Stomach (tissue), 9 donors: ENCODE data around the gene FGD6. TPM values are rescaled to one million over a fixed set of nuclear protein-coding genes. Genes with fewer than 3 reads are reported as not detected.

Source experiments
- DNase-seq, 2 donors: peaks; one replicate each; pipeline versions ENCODE4 v3.0.0 to v3.0.0-alpha.2; 2013 to 2019
- H3K27ac ChIP-seq, 5 donors: fragments of 200-600 bp in 4 of 5; sonication (generic) in 4 of 5; one replicate each; pipeline ENCODE4 v1.5.1; 2013 to 2019; ENCODE audit warnings: mild to moderate bottlenecking in 1 of 5, moderate library complexity in 1 of 5
- H3K27me3 ChIP-seq, 3 donors: fragments of 200-600 bp; sonication (generic); one replicate each; pipeline ENCODE4 v1.5.1; 2017 to 2019; ENCODE audit warnings: mixed run types in 1 of 3
- H3K36me3 ChIP-seq, 4 donors: fragments of 200-600 bp; sonication (generic); 1 replicate in 3 of 4; 2 replicates in 1 of 4; pipeline ENCODE4 v1.5.1; 2016 to 2019
- H3K4me1 ChIP-seq, 4 donors: fragments of 200-600 bp; sonication (generic); one replicate each; pipeline ENCODE4 v1.5.1; 2016 to 2019
- H3K4me3 ChIP-seq, 4 donors: fragments of 200-600 bp; sonication (generic) in 3 of 4; one replicate each; pipeline ENCODE4 v1.5.1; 2016 to 2019; ENCODE audit warnings: mild to moderate bottlenecking in 1 of 4
- H3K9me3 ChIP-seq, 4 donors: fragments of 200-600 bp; sonication (generic); one replicate each; pipeline ENCODE4 v1.5.1; 2016 to 2019
- CTCF ChIP-seq, 7 experiments: fragments of 450-650 bp in 4 of 7; fragments of 200-600 bp in 3 of 7; sonication (generic) in 3 of 7; IDR thresholded peaks; one replicate each; pipeline ENCODE4 v1.5.1; 2016 to 2019; ENCODE audit warnings: antibody characterized with exemption in 7 of 7, control low read depth in 2 of 7, mild to moderate bottlenecking in 1 of 7
- EP300 ChIP-seq: sonication (generic); formaldehyde crosslinking; IDR thresholded peaks from one replicate; pipeline ENCODE4 v1.6.1; 2017; ENCODE audit warnings: antibody characterized with exemption
- POLR2A ChIP-seq, 4 donors: fragments of 450-650 bp; IDR thresholded peaks; one replicate each; pipeline ENCODE4 v1.6.1; 2016; ENCODE audit warnings: antibody characterized with exemption in 4 of 4, control low read depth in 2 of 4, mild to moderate bottlenecking in 1 of 4, moderate library complexity in 1 of 4
- POLR2AphosphoS5 ChIP-seq, 3 donors: sonication (generic); formaldehyde crosslinking; IDR thresholded peaks; one replicate each; pipeline ENCODE4 v1.6.1; 2016; ENCODE audit warnings: antibody characterized with exemption in 3 of 3
- WGBS, 5 donors: extraction: QIAGEN DNeasy Blood & Tissue Kit in 3 of 5; methylation state at CpG; one replicate each; pipeline versions ENCODE4 v1.1.5 to v1.1.7; 2013 to 2018; 5-methylcytosine and 5-hydroxymethylcytosine counted together
- intact Hi-C: fragments of 100-400 bp; cut with DNase I; formaldehyde crosslinking; loops from one replicate; pipeline ENCODE4 v1.15.1; 2023; ENCODE audit warnings: low total_unique reads
- polyA plus RNA-seq, 3 donors: library from polyadenylated mRNA; stranded (reverse); fragments of 200-250 nt; gene quantifications; one replicate each; pipeline ENCODE4 v1.2.3, GENCODE V29; 2013
- total RNA-seq, 5 donors: library from RNA; depleted of rRNA; stranded (reverse); fragments of >200 nt; gene quantifications; one replicate each; pipeline versions ENCODE4 v1.1.0 to v1.2.3, GENCODE V29; 2014 to 2016
- donor health status: healthy with polysubstance abuse.
- donor health status: Bipolar disorder and iron deficiency.
- donor health status: healthy.

The FGD6 gene
- total and polyA plus RNA-seq, 8 donors = 0.92 to 16.3 (median 5.7) TPM

- no peak for TF ChIP-seq POLR2A (IDR thresholded peaks at IDR 0.05)
- TF ChIP-seq CTCF (IDR thresholded peaks at IDR 0.05) = peak in 2 of 7 experiments; percentile 72 to 75
- TF ChIP-seq EP300 = no peak
- TF ChIP-seq POLR2AphosphoS5 (IDR thresholded peaks at IDR 0.05) = peak; percentile 26 to 89 (median 73)
- Histone ChIP-seq H3K27ac (peak within 1 kb of the TSS; percentile 73 to 93 (median 89)), H3K9me3 (no peaks in the 10 kb centered on the region), H3K36me3 (peaks cover 0 to 4% (median 0%) of the 10 kb centered on the region in 4 donors), H3K4me3 (peak within 1 kb of the TSS; percentile 78 to 100 (median 95)), H3K4me1 (peaks cover 12 to 29% (median 24%) of the 10 kb centered on the region in 4 donors), H3K27me3 (no peaks in the 10 kb centered on the region)
- DNase-seq = peak; percentile 88 to 98
- intact Hi-C loops = no loop called here
- 0% methylated on average over 34 to 99 of the region's 99 CpGs for WGBS, 5 donors
Observed at GRCh38 chr12:95072900-95073697, 144.2 kb downstream of the FGD6 start, which contains the start of gene NR2C1. TSS of gene NR2C1 (minus strand) at chr12:95073618. CDS start at chr12:95067384, 6,234 bp downstream.

GRCh38 chr12:95070378-95070777 lies 146.9 kb downstream of the FGD6 start:
- WGBS, 5 donors = 73 to 93% (median 91%) methylated on average over 1 of the region's 1 CpG
- intact Hi-C loops = no loop called here

GRCh38 chr12:95066091-95066855 lies 151.0 kb downstream of the FGD6 start:
- no peak overlapping the region for H3K4me3 ChIP-seq
- WGBS, 5 donors = 92 to 93% (median 93%) methylated on average over 7 of the region's 7 CpGs
- peaks cover 13 to 63% (median 60%) of the 10 kb centered on the region in 4 donors for H3K36me3 ChIP-seq
- H3K9me3 ChIP-seq = no peaks in the 10 kb centered on the region
- no peak for DNase-seq
- H3K27me3 ChIP-seq = no peaks in the 10 kb centered on the region
- H3K27ac ChIP-seq = no peak overlapping the region
- H3K4me1 ChIP-seq = peaks cover 0 to 9% (median under 1%) of the 10 kb centered on the region in 4 donors
- intact Hi-C loops = no loop called here
- no peak for TF ChIP-seq POLR2AphosphoS5 (IDR thresholded peaks at IDR 0.05)
- TF ChIP-seq EP300 = no peak
- TF ChIP-seq POLR2A (IDR thresholded peaks at IDR 0.05) = no peak
- no peak for TF ChIP-seq CTCF (IDR thresholded peaks at IDR 0.05)

More at GRCh38 chr12:95070378-95070777, 146.9 kb downstream of the FGD6 start:
- no peak for TF ChIP-seq POLR2AphosphoS5 (IDR thresholded peaks at IDR 0.05)
- no peak for TF ChIP-seq CTCF (IDR thresholded peaks at IDR 0.05)
- TF ChIP-seq EP300 = no peak
- no peak for TF ChIP-seq POLR2A (IDR thresholded peaks at IDR 0.05)
- peaks cover 0 to 22% (median 21%) of the 10 kb centered on the region in 4 donors for H3K36me3 ChIP-seq
- H3K9me3 ChIP-seq = no peaks in the 10 kb centered on the region
- H3K4me3 ChIP-seq = no peak overlapping the region
- peaks cover 12 to 29% (median 24%) of the 10 kb centered on the region in 4 donors for H3K4me1 ChIP-seq
- no peak overlapping the region for H3K27ac ChIP-seq
- DNase-seq = no peak
- H3K27me3 ChIP-seq = no peaks in the 10 kb centered on the region

- H3K36me3 ChIP-seq = peaks cover 33 to 99% (median 98%) of the 10 kb centered on the region in 4 donors
- TF ChIP-seq EP300 (no peak), POLR2A (IDR thresholded peaks at IDR 0.05) (no peak), POLR2AphosphoS5 (IDR thresholded peaks at IDR 0.05) (no peak), CTCF (IDR thresholded peaks at IDR 0.05) (no peak)
Observed at GRCh38 chr12:95060951-95061350, 156.3 kb downstream of the FGD6 start.

More at GRCh38 chr12:95060951-95061350, 156.3 kb downstream of the FGD6 start:
- intact Hi-C loops = no loop called here
- DNase-seq = no peak
- Histone ChIP-seq H3K4me3 (no peak overlapping the region), H3K4me1 (no peaks in the 10 kb centered on the region), H3K27me3 (no peaks in the 10 kb centered on the region), H3K9me3 (no peaks in the 10 kb centered on the region), H3K27ac (no peak overlapping the region)
- WGBS, 5 donors = 92 to 100% (median 97%) methylated on average over 1 of the region's 1 CpG
